LNCaP clone FGC (cell line): Measurements from ENCODE around the gene ZNF593OS.

Experiments used
- DNase-seq: peaks from one replicate; pipeline ENCODE4 v3.0.0-alpha.2; 2011; ENCODE audit warnings: low read depth
- H3K4me3 ChIP-seq: 2 replicates; pipeline ENCODE4 v1.5.1; 2011; ENCODE audit warnings: mild to moderate bottlenecking, low read depth, low read length, control low read depth
- TF ChIP-seq, protein P1 (sequence below): IDR thresholded peaks from 2 replicates; pipeline ENCODE4 v1.5.1; 2012; ENCODE audit warnings: mild to moderate bottlenecking; ENCODE audit not compliant: control insufficient read depth, insufficient read depth; ENCODE audit errors: extremely low read depth

Gene ZNF593OS

GRCh38 chr1:26125946-26126320, 45.7 kb downstream of the ZNF593OS start:
- TF ChIP-seq, protein P1, sequence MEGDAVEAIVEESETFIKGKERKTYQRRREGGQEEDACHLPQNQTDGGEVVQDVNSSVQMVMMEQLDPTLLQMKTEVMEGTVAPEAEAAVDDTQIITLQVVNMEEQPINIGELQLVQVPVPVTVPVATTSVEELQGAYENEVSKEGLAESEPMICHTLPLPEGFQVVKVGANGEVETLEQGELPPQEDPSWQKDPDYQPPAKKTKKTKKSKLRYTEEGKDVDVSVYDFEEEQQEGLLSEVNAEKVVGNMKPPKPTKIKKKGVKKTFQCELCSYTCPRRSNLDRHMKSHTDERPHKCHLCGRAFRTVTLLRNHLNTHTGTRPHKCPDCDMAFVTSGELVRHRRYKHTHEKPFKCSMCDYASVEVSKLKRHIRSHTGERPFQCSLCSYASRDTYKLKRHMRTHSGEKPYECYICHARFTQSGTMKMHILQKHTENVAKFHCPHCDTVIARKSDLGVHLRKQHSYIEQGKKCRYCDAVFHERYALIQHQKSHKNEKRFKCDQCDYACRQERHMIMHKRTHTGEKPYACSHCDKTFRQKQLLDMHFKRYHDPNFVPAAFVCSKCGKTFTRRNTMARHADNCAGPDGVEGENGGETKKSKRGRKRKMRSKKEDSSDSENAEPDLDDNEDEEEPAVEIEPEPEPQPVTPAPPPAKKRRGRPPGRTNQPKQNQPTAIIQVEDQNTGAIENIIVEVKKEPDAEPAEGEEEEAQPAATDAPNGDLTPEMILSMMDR: no peak
- no peak for DNase-seq
- no peak overlapping the region for H3K4me3 ChIP-seq

DNA sequence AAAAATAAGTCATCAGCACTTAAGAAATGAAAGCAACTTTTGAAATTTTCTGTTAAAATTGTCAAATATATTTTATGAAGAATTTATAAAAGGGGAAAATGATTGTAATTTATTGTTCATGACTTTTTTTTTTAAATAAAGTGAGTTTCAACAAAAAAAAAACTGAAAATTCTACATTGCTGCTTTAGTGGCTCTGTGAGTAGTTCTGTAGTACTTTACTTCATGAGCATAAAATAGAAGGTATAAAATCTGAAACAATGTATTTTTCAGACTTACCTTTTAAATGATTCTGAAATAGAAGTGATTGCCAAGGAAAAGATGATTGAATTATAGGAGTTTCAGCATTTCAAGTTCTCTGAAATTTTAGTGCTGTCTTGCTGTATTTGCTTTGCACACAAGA, 46.2 kb downstream of the ZNF593OS start:
- TF ChIP-seq, protein P1: no peak
- H3K4me3 ChIP-seq: no peak overlapping the region
- no peak for DNase-seq

DNA sequence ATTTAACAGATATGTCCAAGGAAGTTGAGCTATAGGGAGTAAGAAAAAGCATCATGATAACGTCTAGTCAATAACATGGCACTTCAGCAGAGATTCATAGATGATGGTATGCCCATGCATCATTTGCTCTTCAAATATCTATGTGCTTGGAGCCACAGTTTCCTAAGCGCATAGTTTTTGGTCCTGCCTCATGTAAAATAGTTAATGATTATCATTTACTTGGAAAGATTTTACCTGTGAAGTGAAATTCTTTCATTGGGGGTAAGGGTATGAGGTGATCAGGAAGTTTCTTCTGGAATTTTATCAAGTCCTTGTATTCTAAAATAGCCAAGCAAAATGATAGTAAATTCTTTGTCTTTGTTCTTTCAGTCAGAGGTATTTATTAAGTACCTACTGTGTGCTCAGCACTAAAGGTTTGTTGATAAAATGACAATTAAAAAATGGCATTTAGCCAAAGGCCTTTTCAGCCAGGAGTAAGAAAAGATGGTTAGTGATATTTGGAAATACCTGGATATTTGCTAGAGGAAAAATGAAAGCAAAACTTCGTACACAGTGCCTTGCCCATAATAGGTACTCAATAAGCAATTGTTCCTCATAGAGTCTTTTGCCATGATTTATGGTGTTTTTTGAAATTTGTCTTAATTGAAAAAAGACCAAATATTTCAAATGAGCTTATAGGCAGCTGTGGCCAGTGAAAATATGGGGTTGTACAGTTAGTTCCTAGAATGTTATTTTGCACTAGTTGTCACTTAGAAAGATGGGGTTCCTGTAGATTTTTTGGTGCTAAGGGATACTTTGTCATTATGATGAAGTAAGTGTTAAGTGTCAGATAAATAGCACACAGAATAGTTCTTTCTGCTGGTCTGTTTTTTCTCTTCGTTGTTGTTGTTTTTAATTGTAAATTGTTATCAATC, 47.0 kb downstream of the ZNF593OS start:
- DNase-seq: no peak
- no peak overlapping the region for H3K4me3 ChIP-seq
- TF ChIP-seq, protein P1: no peak

GRCh38 chr1:26122988-26123973, 48.4 kb downstream of the ZNF593OS start:
- TF ChIP-seq, protein P1: no peak

GRCh38 chr1:26121854-26122773, 49.5 kb downstream of the ZNF593OS start:
- TF ChIP-seq, protein P1: no peak
- no peak for DNase-seq
- no peak overlapping the region for H3K4me3 ChIP-seq

More at GRCh38 chr1:26122988-26123973, 48.4 kb downstream of the ZNF593OS start:
- no peak overlapping the region for H3K4me3 ChIP-seq
- DNase-seq: no peak
